Left lung (tissue), 10 donors: Measurements from ENCODE around the gene KSR1. TPM values are rescaled to one million over a fixed set of nuclear protein-coding genes. Genes with fewer than 3 reads are reported as not detected.

Experiments
- ATAC-seq: fragments of 200-7000 bp; cut with Tn5 transposase; one replicate; pipeline ENCODE4 v1.9.1; 2020; ENCODE audit warnings: moderate library complexity
- DNase-seq, 4 donors: peaks; one replicate each; pipeline ENCODE4 v3.0.0-alpha.2; 2013 to 2020
- H3K27ac ChIP-seq, 2 donors: fragments of 200-600 bp; sonication (generic) in 1 of 2; one replicate each; pipeline versions ENCODE4 v1.5.0 to v1.8.0; 2020 to 2021
- H3K27me3 ChIP-seq, 2 donors: fragments of 200-600 bp; sonication (generic) in 1 of 2; one replicate each; pipeline versions ENCODE4 v1.5.0 to v1.8.0; 2020 to 2021
- H3K36me3 ChIP-seq, 2 donors: fragments of 200-600 bp; sonication (generic) in 1 of 2; one replicate each; pipeline versions ENCODE4 v1.5.0 to v1.8.0; 2020 to 2021
- H3K4me1 ChIP-seq, 2 donors: fragments of 200-600 bp; one replicate each; pipeline ENCODE4 v1.8.0; 2021
- H3K4me3 ChIP-seq, 2 donors: fragments of 200-600 bp; sonication (generic) in 1 of 2; one replicate each; pipeline versions ENCODE4 v1.5.0 to v1.8.0; 2020 to 2021; ENCODE audit warnings: mild to moderate bottlenecking in 1 of 2
- H3K9me3 ChIP-seq, 2 donors: fragments of 200-600 bp; sonication (generic) in 1 of 2; one replicate each; pipeline versions ENCODE4 v1.5.0 to v1.8.0; 2020 to 2021
- CTCF ChIP-seq, 2 donors: fragments of 200-600 bp; sonication (generic) in 1 of 2; IDR thresholded peaks; one replicate each; pipeline versions ENCODE4 v1.5.0 to v1.8.0; 2021; ENCODE audit warnings: antibody characterized with exemption in 2 of 2
- intact Hi-C, 2 donors: fragments of 100-400 bp; cut with DNase I; formaldehyde crosslinking; loops; one replicate each; pipeline versions ENCODE4 v1.11.2 to v1.14.2; 2022
- polyA plus RNA-seq, 6 donors: library from polyadenylated mRNA; unstranded; fragments of 120-200 nt; gene quantifications; one replicate each; pipeline ENCODE4 v1.2.1, GENCODE V29; 2013; ENCODE audit not compliant: insufficient read length in 6 of 6
- total RNA-seq, 2 donors: library from RNA; stranded (reverse); fragmentation: NEBNext Ultra II Directional; extraction: Animal tissue kit (Norgen Biotek cat#: 25700); gene quantifications; one replicate each; pipeline ENCODE4 v1.2.1, GENCODE V29; 2021
- donor health status: DM: no; HTN: yes; CAD: no.
- donor health status: DM: no; HTN: no; CAD: no.

Gene KSR1
- total and polyA plus RNA-seq, 8 donors = 35.0 to 70.0 (median 62.5) TPM

- Histone ChIP-seq H3K27me3 (no peaks in the 10 kb centered on the region), H3K4me1 (no peaks in the 10 kb centered on the region), H3K27ac (no peak overlapping the region), H3K4me3 (no peak overlapping the region), H3K36me3 (peaks cover 0 to 95% of the 10 kb centered on the region in 2 donors), H3K9me3 (no peaks in the 10 kb centered on the region)
- DNase-seq (no peak), ATAC-seq (no peak)
- TF ChIP-seq CTCF (IDR thresholded peaks at IDR 0.05) = no peak
- intact Hi-C loops = no loop called here
Observed at GRCh38 chr17:27620721-27621120, 164.5 kb downstream of the KSR1 start.

- intact Hi-C loops = no loop called here
- no peak overlapping the region for H3K27ac ChIP-seq
- DNase-seq (no peak), ATAC-seq (no peak)
- H3K4me1 ChIP-seq = no peaks in the 10 kb centered on the region
- no peaks in the 10 kb centered on the region for H3K27me3 ChIP-seq
- H3K36me3 ChIP-seq = peaks cover 0 to 97% of the 10 kb centered on the region in 2 donors
- H3K4me3 ChIP-seq = no peak overlapping the region
- no peak for TF ChIP-seq CTCF (IDR thresholded peaks at IDR 0.05)
- no peaks in the 10 kb centered on the region for H3K9me3 ChIP-seq
Observed at GRCh38 chr17:27621536-27621935, 165.3 kb downstream of the KSR1 start.

- no peak for TF ChIP-seq CTCF (IDR thresholded peaks at IDR 0.05)
- intact Hi-C loops = no loop called here
- H3K4me3 ChIP-seq = no peak overlapping the region
- H3K4me1 ChIP-seq = no peaks in the 10 kb centered on the region
- no peaks in the 10 kb centered on the region for H3K9me3 ChIP-seq
- H3K27ac ChIP-seq = no peak overlapping the region
- H3K27me3 ChIP-seq = no peaks in the 10 kb centered on the region
- ATAC-seq = no peak
- H3K36me3 ChIP-seq = peaks cover 0 to 97% of the 10 kb centered on the region in 2 donors
- DNase-seq = no peak
Observed at GRCh38 chr17:27621942-27622559, 165.8 kb downstream of the KSR1 start.

GRCh38 chr17:27622986-27623385 lies 166.7 kb downstream of the KSR1 start:
- H3K4me3 ChIP-seq = no peak overlapping the region
- TF ChIP-seq CTCF (IDR thresholded peaks at IDR 0.05) = no peak
- H3K27me3 ChIP-seq = no peaks in the 10 kb centered on the region
- no peaks in the 10 kb centered on the region for H3K9me3 ChIP-seq
- no peak overlapping the region for H3K27ac ChIP-seq
- no peaks in the 10 kb centered on the region for H3K4me1 ChIP-seq
- DNase-seq (no peak), ATAC-seq (no peak)
- peaks cover 0 to 88% of the 10 kb centered on the region in 2 donors for H3K36me3 ChIP-seq
- intact Hi-C loops = no loop called here

GRCh38 chr17:27623614-27624013 lies 167.4 kb downstream of the KSR1 start:
- DNase-seq (no peak), ATAC-seq (no peak)
- Histone ChIP-seq H3K4me3 (no peak overlapping the region), H3K4me1 (no peaks in the 10 kb centered on the region), H3K9me3 (no peaks in the 10 kb centered on the region), H3K36me3 (peaks cover 0 to 81% of the 10 kb centered on the region in 2 donors), H3K27me3 (no peaks in the 10 kb centered on the region), H3K27ac (no peak overlapping the region)
- TF ChIP-seq CTCF (IDR thresholded peaks at IDR 0.05) = no peak
- intact Hi-C loops = no loop called here
